ENCODE results near the gene RAB44. TPM values are rescaled to one million over a fixed set of nuclear protein-coding genes. Genes with fewer than 3 reads are reported as not detected.

Gene RAB44
- total and polyA plus RNA-seq, 4 experiments from 2014 or later, result not detected

DNA sequence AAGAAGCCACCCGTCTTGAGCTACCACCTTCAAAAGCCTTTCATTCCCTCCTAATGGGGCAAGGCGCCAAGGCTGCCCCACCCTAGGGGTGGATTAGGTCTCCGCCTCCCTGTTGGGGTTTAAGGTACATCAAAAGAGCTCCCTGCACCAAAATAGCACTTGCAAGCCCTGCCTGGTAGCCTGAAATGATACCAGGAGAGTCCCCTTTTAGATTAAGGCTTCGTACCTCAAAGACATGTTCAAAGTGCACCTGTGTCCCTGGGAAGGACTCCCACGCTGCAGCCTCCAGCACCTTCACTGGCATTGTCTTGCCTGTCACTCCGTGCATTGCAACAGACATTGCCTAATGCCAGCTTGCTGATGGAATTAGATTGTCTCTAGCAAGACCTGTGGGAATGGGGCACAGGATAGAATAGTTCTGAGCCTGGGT is 34.8 kb upstream of the RAB44 start:
- Mint-ChIP-seq H3K9me3 (no peaks in the 10 kb centered on the region), H3K4me1 (peaks cover 5 to 10% (median 8%) of the 10 kb centered on the region in 4 donors), H3K36me3 (no peaks in the 10 kb centered on the region), H3K27ac (no peak overlapping the region), H3K4me3 (no peak overlapping the region), H3K27me3 (peaks cover 8 to 17% of the 10 kb centered on the region in 2 donors)
- no peaks in the 10 kb centered on the region for H3K4me1 ChIP-seq (ENCODE audit: insufficient read depth, low read length)
- no peaks in the 10 kb centered on the region for H3K36me3 ChIP-seq (ENCODE audit: insufficient read depth, low read length)
- intact Hi-C loops (cut with micrococcal nuclease), result no loop called here
- no peak for DNase-seq
- POLR2A ChIA-PET (ENCODE audit: partially characterized antibody), result interaction anchor here (0.8 kb wide), 1 partner anchor 16 kb away, joined by 3 read pairs; the partner anchor contains the start of gene CDKN1A
- no peak overlapping the region for H3K4me3 ChIP-seq (ENCODE audit: low read length in 2 of 2)
- CTCF ChIA-PET (ENCODE audit: partially characterized antibody), result interaction anchor here (0.6 to 3.0 kb wide), 2 partner anchors 17 to 48 kb away, joined by 3 to 12 read pairs; no protein-coding TSS in a partner anchor
- H3K27ac ChIP-seq (ENCODE audit: low read depth, low read length), result no peak overlapping the region
- H3K27me3 ChIP-seq (ENCODE audit: insufficient read depth, low read length), result peaks cover 14% of the 10 kb centered on the region
- no peaks in the 10 kb centered on the region for H3K9me3 ChIP-seq (ENCODE audit: control insufficient read depth in 1 of 2, low read length in 2 of 2)

DNA sequence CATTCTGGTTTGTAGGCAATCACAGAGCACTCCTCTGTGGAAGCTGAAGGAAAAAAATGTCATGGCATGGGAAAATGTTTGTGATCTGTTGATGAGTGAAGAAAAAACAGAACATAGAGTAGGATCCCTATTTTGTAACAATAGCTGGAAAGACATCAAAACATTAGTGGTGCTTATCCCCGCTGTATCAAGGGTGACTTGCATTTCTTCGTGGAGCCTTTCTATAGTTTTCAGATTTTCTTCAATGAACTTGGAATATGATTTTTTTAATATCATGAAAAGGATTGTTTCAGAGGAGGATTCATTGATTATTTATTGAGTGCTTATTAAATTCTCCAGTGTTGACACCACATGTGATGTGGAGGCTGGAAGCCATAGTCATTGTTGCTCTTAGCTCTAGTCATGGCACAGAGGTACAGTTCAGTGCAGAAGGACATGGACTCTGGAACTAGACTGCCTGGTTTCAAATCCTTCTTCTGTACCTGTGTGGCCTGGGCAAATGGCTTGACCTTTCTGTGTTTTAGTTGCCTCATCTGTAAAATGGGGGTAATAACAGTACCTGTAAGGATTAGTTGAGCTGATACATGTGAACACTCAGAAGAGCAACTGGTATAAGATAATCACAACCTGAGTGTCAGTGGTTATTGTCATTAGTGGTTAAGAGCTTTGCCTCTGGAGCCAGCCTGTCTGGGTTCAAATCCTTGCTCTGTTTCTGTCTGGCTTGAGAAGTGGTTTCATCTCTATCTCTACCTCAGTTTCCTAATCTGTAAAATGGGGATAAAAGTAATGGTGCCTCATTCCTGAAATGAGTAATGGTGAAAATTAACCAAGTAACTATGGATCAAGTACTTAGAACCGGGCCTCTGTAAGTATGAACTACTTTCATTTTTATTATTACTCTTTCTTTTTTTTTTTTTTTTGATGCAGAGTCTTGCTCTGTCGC is 33.9 kb upstream of the RAB44 start:
- Mint-ChIP-seq H3K36me3 (no peaks in the 10 kb centered on the region), H3K9me3 (no peaks in the 10 kb centered on the region), H3K27me3 (peaks cover 8 to 15% of the 10 kb centered on the region in 2 donors), H3K4me1 (peaks cover 5 to 10% (median 8%) of the 10 kb centered on the region in 4 donors), H3K27ac (no peak overlapping the region), H3K4me3 (no peak overlapping the region)
- Histone ChIP-seq H3K36me3 (ENCODE audit: insufficient read depth, low read length) (no peaks in the 10 kb centered on the region), H3K27me3 (ENCODE audit: insufficient read depth, low read length) (peaks cover 14% of the 10 kb centered on the region), H3K27ac (ENCODE audit: low read depth, low read length) (no peak overlapping the region), H3K9me3 (ENCODE audit: control insufficient read depth in 1 of 2, low read length in 2 of 2) (no peaks in the 10 kb centered on the region), H3K4me1 (ENCODE audit: insufficient read depth, low read length) (no peaks in the 10 kb centered on the region), H3K4me3 (ENCODE audit: low read length in 2 of 2) (no peak overlapping the region)
- no peak for DNase-seq
- POLR2A ChIA-PET (ENCODE audit: partially characterized antibody), result no interaction called here
- CTCF ChIA-PET (ENCODE audit: partially characterized antibody), result interaction anchor here (0.6 to 3.0 kb wide), 3 partner anchors 16 to 49 kb away, joined by 3 to 12 read pairs (median 4); no protein-coding TSS in a partner anchor
- intact Hi-C loops (cut with micrococcal nuclease), result no loop called here

DNA sequence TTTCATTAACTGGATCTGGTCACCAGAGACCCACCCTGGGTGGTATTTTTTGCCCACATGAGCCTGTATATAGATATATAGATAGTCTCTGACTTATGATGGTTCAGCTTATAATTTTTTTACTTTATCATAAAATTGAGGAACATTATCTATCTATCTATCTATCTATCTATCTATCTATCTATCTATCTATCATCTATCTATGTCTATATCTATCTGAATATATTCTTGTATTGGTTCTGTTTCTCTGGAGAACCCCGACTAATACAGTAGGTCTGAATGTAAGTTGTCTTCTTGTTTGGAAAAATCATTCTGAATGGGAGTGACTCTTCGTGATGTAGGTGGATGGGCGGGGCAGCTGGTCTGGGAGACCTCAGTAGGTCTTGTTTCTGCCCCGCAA is 32.4 kb upstream of the RAB44 start:
- DNase-seq, result no peak
- Mint-ChIP-seq H3K9me3 (no peaks in the 10 kb centered on the region), H3K4me1 (peaks cover 5 to 10% (median 8%) of the 10 kb centered on the region in 4 donors), H3K27me3 (peaks cover under 1 to 3% of the 10 kb centered on the region in 2 donors), H3K27ac (no peak overlapping the region), H3K4me3 (no peak overlapping the region), H3K36me3 (no peaks in the 10 kb centered on the region)
- Histone ChIP-seq H3K4me1 (ENCODE audit: insufficient read depth, low read length) (no peaks in the 10 kb centered on the region), H3K27ac (ENCODE audit: low read depth, low read length) (no peak overlapping the region), H3K27me3 (ENCODE audit: insufficient read depth, low read length) (peaks cover 9% of the 10 kb centered on the region), H3K36me3 (ENCODE audit: insufficient read depth, low read length) (no peaks in the 10 kb centered on the region), H3K9me3 (ENCODE audit: control insufficient read depth in 1 of 2, low read length in 2 of 2) (no peaks in the 10 kb centered on the region), H3K4me3 (ENCODE audit: low read length in 2 of 2) (no peak overlapping the region)
- intact Hi-C loops (cut with micrococcal nuclease), result no loop called here
- ChIA-PET POLR2A (ENCODE audit: partially characterized antibody) (no interaction called here), CTCF (ENCODE audit: partially characterized antibody) (interaction anchor here (0.6 to 1.5 kb wide), 3 partner anchors 9 to 419 kb away, joined by 3 to 4 read pairs (median 3); no protein-coding TSS in a partner anchor)

DNA sequence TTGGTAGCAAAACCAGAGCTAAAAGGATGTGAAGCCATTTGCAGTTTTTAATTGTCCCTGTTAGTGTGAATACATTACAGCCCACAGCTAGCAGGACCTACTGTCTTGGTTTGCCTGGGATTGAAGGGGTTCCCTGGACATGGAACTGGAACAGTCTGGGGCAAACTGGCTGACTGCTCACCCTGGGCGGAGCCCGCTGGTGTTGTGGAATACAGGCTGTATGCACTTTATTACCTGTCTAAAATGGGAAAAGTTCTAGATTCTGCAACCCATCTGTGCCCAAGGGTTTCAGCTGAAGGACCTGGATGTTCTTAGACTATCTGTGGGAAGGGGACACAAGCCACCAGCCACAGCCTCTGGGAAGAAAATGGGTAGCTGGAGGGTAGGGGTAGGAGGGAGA is 31.3 kb upstream of the RAB44 start:
- POLR2A ChIA-PET (ENCODE audit: partially characterized antibody), result no interaction called here
- Histone ChIP-seq H3K27ac (ENCODE audit: low read depth, low read length) (no peak overlapping the region), H3K27me3 (ENCODE audit: insufficient read depth, low read length) (no peaks in the 10 kb centered on the region), H3K36me3 (ENCODE audit: insufficient read depth, low read length) (no peaks in the 10 kb centered on the region), H3K9me3 (ENCODE audit: control insufficient read depth in 1 of 2, low read length in 2 of 2) (no peaks in the 10 kb centered on the region), H3K4me3 (ENCODE audit: low read length in 2 of 2) (no peak overlapping the region), H3K4me1 (ENCODE audit: insufficient read depth, low read length) (no peaks in the 10 kb centered on the region)
- Mint-ChIP-seq H3K9me3 (peaks cover 0 to 2% (median 0%) of the 10 kb centered on the region in 8 donors), H3K27ac (no peak overlapping the region), H3K36me3 (no peaks in the 10 kb centered on the region), H3K4me1 (peaks cover 5 to 10% (median 8%) of the 10 kb centered on the region in 4 donors), H3K27me3 (peaks cover 0 to 3% of the 10 kb centered on the region in 2 donors), H3K4me3 (no peak overlapping the region)
- intact Hi-C loops (cut with micrococcal nuclease), result no loop called here
- CTCF ChIA-PET (ENCODE audit: partially characterized antibody), result interaction anchor here (0.6 to 1.4 kb wide), 3 partner anchors 14 to 361 kb away, joined by 3 to 6 read pairs (median 3); no protein-coding TSS in a partner anchor
- no peak for DNase-seq

GRCh38 chr6:36666826-36667591 is 30.6 kb upstream of the RAB44 start:
- POLR2A ChIA-PET (ENCODE audit: partially characterized antibody), result no interaction called here
- no peak overlapping the region for H3K27ac ChIP-seq (ENCODE audit: low read depth, low read length)
- no peak overlapping the region for H3K27ac Mint-ChIP-seq
- H3K4me3 Mint-ChIP-seq, result no peak overlapping the region
- H3K4me1 Mint-ChIP-seq, result peaks cover 5 to 10% (median 8%) of the 10 kb centered on the region in 4 donors
- no peaks in the 10 kb centered on the region for H3K4me1 ChIP-seq (ENCODE audit: insufficient read depth, low read length)
- H3K4me3 ChIP-seq (ENCODE audit: low read length in 2 of 2), result no peak overlapping the region
- no peaks in the 10 kb centered on the region for H3K36me3 ChIP-seq (ENCODE audit: insufficient read depth, low read length)
- H3K9me3 ChIP-seq (ENCODE audit: control insufficient read depth in 1 of 2, low read length in 2 of 2), result no peaks in the 10 kb centered on the region
- H3K9me3 Mint-ChIP-seq, result peaks cover 0 to 2% (median 0%) of the 10 kb centered on the region in 8 donors
- no peaks in the 10 kb centered on the region for H3K27me3 ChIP-seq (ENCODE audit: insufficient read depth, low read length)
- CTCF ChIA-PET (ENCODE audit: partially characterized antibody), result interaction anchor here (0.6 to 1.4 kb wide), 4 partner anchors 13 to 1827 kb away, joined by 3 to 6 read pairs (median 3); no protein-coding TSS in a partner anchor
- H3K36me3 Mint-ChIP-seq, result no peaks in the 10 kb centered on the region
- peaks cover 0 to 3% of the 10 kb centered on the region in 2 donors for H3K27me3 Mint-ChIP-seq
- intact Hi-C loops (cut with micrococcal nuclease), result no loop called here
- DNase-seq, result no peak

GRCh38 chr6:36668591-36668990 is 29.0 kb upstream of the RAB44 start:
- H3K4me3 Mint-ChIP-seq, result no peak overlapping the region

More at GRCh38 chr6:36668591-36668990, 29.0 kb upstream of the RAB44 start:
- DNase-seq, result no peak
- H3K27me3 ChIP-seq (ENCODE audit: insufficient read depth, low read length), result no peaks in the 10 kb centered on the region
- no peak overlapping the region for H3K27ac ChIP-seq (ENCODE audit: low read depth, low read length)
- peaks cover 0 to 2% (median 0%) of the 10 kb centered on the region in 8 donors for H3K9me3 Mint-ChIP-seq
- H3K27me3 Mint-ChIP-seq, result no peaks in the 10 kb centered on the region
- peaks cover 0 to 2% (median 0%) of the 10 kb centered on the region in 4 donors for H3K4me1 Mint-ChIP-seq
- H3K36me3 ChIP-seq (ENCODE audit: insufficient read depth, low read length), result no peaks in the 10 kb centered on the region
- no peak overlapping the region for H3K4me3 ChIP-seq (ENCODE audit: low read length in 2 of 2)
- no peaks in the 10 kb centered on the region for H3K9me3 ChIP-seq (ENCODE audit: control insufficient read depth in 1 of 2, low read length in 2 of 2)
- H3K27ac Mint-ChIP-seq, result no peak overlapping the region
- H3K4me1 ChIP-seq (ENCODE audit: insufficient read depth, low read length), result no peaks in the 10 kb centered on the region
- ChIA-PET CTCF (ENCODE audit: partially characterized antibody) (interaction anchor here (1.2 kb wide), 1 partner anchor 10 kb away, joined by 5 read pairs; the partner anchor contains the start of gene CDKN1A), POLR2A (ENCODE audit: partially characterized antibody) (no interaction called here)
- intact Hi-C loops (cut with micrococcal nuclease), result no loop called here
- H3K36me3 Mint-ChIP-seq, result no peaks in the 10 kb centered on the region

Data from CD4-positive, alpha-beta memory T cell (primary cell).